ENCODE data around the gene NDRG2.
A peak's percentile ranks its signal among the peaks of the same experiment; 100 is the strongest.

The NDRG2 gene

DNA sequence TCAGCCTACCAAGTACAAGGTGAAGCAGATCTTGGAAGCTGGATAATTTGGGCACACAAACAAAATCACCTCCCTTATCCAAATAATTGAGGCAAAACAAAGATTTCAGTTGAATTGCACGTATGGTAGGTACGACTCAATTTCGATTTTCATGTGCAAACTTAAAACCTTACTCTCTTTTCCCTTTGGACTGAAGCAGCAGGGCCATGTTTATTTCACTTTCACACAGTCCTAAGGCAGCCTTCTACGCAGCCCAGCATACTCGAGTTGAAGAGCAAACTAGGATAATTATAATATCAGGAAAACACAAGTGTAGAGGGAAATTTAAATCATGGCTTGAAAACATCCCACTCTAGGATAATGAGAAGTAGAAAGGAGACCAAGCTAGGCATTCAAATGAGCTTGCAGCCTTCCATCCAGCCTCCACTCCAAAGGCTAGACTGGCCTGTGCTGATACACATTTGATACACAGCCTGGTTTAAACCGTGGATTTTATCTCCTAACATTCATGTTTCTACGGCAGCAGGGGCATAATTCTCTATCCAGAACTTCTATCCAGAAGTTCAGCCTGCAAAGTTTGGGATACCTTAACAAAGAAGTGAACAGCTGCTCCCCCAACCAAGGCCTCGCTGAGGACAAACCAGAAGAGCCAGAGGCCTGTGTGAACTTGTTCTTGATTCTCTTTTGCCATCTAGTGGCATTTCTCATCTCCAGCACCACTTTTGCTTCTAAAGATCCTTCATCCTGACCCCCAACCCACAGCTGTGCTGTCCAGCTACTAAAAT lies 14.9 kb upstream of the NDRG2 start:
- Histone ChIP-seq H3K4me3 (ENCODE audit: low read depth, low read length) (no peak overlapping the region), H3K9me3 (ENCODE audit: severe bottlenecking) (no peaks in the 10 kb centered on the region), H3K36me3 (no peaks in the 10 kb centered on the region), H3K27me3 (ENCODE audit: insufficient read depth, low read depth, severe bottlenecking) (no peaks in the 10 kb centered on the region), H3K27ac (peak overlapping the region; percentile 51)
- peak; percentile 63 for DNase-seq
- TF ChIP-seq CTCF (IDR thresholded peaks at IDR 0.05; ENCODE audit: low read depth, low read length), result peak; percentile 67

GRCh38 chr14:21038441-21039422 lies 13.9 kb upstream of the NDRG2 start:
- H3K27me3 ChIP-seq (ENCODE audit: insufficient read depth, low read depth, severe bottlenecking), result no peaks in the 10 kb centered on the region
- no peak for TF ChIP-seq CTCF (IDR thresholded peaks at IDR 0.05; ENCODE audit: low read depth, low read length)
- H3K36me3 ChIP-seq, result no peaks in the 10 kb centered on the region
- peak; percentile 89 for DNase-seq
- H3K4me3 ChIP-seq (ENCODE audit: low read depth, low read length), result no peak overlapping the region
- peak overlapping the region; percentile 51 for H3K27ac ChIP-seq
- H3K9me3 ChIP-seq (ENCODE audit: severe bottlenecking), result no peaks in the 10 kb centered on the region

DNA sequence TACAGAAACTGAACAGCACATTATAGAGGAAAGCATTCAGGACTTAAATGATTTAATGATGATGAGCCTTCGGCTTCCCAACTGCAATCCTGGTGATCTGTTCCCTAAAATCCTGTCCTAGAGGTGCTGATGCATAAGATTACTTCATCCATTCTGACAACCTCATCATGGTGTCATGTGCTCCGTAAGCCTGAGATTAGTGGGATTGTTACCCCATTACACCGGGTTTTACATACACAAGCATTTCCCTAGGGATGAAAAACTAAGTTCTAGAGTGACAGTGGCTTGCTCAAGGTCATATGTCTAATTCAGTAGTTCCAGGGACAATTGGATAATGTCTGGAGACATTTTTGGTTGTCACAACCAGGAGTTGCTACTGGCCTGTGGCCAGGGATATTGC lies 12.3 kb upstream of the NDRG2 start:
- Histone ChIP-seq H3K36me3 (no peaks in the 10 kb centered on the region), H3K27me3 (ENCODE audit: insufficient read depth, low read depth, severe bottlenecking) (no peaks in the 10 kb centered on the region), H3K4me3 (ENCODE audit: low read depth, low read length) (no peak overlapping the region), H3K27ac (no peak overlapping the region), H3K9me3 (ENCODE audit: severe bottlenecking) (no peaks in the 10 kb centered on the region)
- peak; percentile 37 for DNase-seq
- no peak for TF ChIP-seq CTCF (IDR thresholded peaks at IDR 0.05; ENCODE audit: low read depth, low read length)

DNA sequence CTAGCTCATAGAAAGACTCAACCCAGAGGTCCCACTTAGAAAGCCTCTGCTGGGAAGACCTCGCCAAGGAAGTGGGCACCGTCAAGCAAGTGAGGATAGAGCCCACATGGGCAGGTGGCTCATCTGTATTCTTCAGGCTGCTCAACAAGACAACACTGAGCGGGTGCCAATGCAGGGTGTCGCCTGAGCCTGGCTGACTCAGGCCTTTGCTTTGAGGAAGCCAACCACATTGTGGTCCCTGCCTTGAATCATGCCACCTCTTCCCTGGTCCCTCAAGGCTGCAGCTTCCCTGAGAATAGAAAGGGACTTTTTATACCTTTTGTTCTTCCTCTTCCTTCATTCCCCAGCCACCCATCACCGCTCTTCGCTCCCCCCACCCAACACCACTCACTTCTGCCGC lies 11.9 kb upstream of the NDRG2 start:
- no peak overlapping the region for H3K4me3 ChIP-seq (ENCODE audit: low read depth, low read length)
- DNase-seq, result no peak
- H3K27ac ChIP-seq, result no peak overlapping the region
- no peaks in the 10 kb centered on the region for H3K9me3 ChIP-seq (ENCODE audit: severe bottlenecking)
- no peaks in the 10 kb centered on the region for H3K36me3 ChIP-seq
- no peaks in the 10 kb centered on the region for H3K27me3 ChIP-seq (ENCODE audit: insufficient read depth, low read depth, severe bottlenecking)
- no peak for TF ChIP-seq CTCF (IDR thresholded peaks at IDR 0.05; ENCODE audit: low read depth, low read length)

- Histone ChIP-seq H3K27me3 (ENCODE audit: insufficient read depth, low read depth, severe bottlenecking) (no peaks in the 10 kb centered on the region), H3K4me3 (ENCODE audit: low read depth, low read length) (no peak within 1 kb of the TSS), H3K36me3 (no peaks in the 10 kb centered on the region), H3K27ac (no peak within 1 kb of the TSS), H3K9me3 (ENCODE audit: severe bottlenecking) (no peaks in the 10 kb centered on the region)
- DNase-seq, result no peak
- TF ChIP-seq CTCF (IDR thresholded peaks at IDR 0.05; ENCODE audit: low read depth, low read length), result no peak
These were observed 9.8 kb upstream of the NDRG2 start, which contains the start of gene RNASE13 for GRCh38 chr14:21034707-21035106. RNASE13 (minus strand) TSS chr14:21034807; CDS start chr14:21034288, 519 bp downstream.

All from WERI-Rb-1 (cell line).